ENCODE data around the gene COL15A1.

The COL15A1 gene

DNA sequence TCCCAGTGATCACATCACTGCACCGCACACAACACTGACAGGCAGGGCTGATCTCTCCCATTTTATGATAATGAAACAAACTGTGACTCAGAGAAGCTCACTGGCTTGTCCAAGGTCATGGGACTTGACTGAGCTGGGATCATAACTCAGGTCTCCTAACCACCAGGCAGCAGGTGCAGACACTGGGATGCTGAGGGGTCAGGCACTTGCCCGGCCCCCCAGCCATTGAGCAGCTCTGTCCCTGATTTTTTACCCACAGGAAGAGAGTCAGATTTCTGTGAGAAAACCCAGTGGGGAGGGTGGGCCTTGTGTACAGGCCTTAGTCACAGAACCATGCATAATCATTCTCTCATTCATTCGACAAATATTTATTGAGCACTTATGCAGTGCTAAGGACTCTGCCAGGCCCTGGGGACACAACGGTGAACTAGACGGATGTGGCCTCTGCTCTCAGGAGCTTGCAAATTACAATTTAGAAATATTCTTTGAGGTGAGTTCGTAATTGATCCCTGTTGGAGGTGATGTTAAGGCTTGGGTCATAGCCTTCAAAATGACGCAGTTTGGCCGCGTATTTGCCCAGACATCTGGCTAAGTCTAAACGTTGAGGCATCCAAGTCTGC is 106.7 kb downstream of the COL15A1 start:
- no peak overlapping the region for H2AFZ ChIP-seq (ENCODE audit: low read depth, low read length)
- H3K36me3 ChIP-seq (ENCODE audit: insufficient read depth, low read length), result no peaks in the 10 kb centered on the region
- no peaks in the 10 kb centered on the region for H3K9me3 ChIP-seq (ENCODE audit: low read length)
- H3K27me3 ChIP-seq (ENCODE audit: insufficient read depth, low read length), result peaks cover 5% of the 10 kb centered on the region
- H3K4me1 ChIP-seq (ENCODE audit: insufficient read depth, low read length), result no peaks in the 10 kb centered on the region
- no peak overlapping the region for H3K4me3 ChIP-seq (ENCODE audit: low read length)

DNA sequence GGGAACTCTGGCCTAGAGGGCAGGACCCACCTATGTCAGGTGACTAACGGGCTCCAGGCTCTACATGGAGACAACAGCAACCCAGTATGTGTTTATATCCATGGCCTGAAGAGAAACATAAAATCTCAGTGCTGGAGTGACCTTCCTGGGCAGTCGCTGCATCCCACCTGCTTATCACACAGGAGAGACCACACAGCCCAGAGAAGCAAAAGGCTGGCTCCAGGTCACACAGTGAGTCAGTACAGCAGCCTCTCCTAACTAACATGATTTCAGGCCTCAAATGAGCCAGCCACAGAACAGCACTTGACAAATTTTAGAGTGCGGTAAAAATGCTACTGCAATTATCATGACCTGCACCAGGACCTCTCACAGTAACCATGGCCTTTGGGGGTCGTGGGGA is 107.2 kb downstream of the COL15A1 start:
- Histone ChIP-seq H3K27me3 (ENCODE audit: insufficient read depth, low read length) (peaks cover 5% of the 10 kb centered on the region), H3K4me1 (ENCODE audit: insufficient read depth, low read length) (no peaks in the 10 kb centered on the region), H3K36me3 (ENCODE audit: insufficient read depth, low read length) (no peaks in the 10 kb centered on the region), H3K9me3 (ENCODE audit: low read length) (no peaks in the 10 kb centered on the region), H3K4me3 (ENCODE audit: low read length) (no peak overlapping the region), H2AFZ (ENCODE audit: low read depth, low read length) (no peak overlapping the region)

DNA sequence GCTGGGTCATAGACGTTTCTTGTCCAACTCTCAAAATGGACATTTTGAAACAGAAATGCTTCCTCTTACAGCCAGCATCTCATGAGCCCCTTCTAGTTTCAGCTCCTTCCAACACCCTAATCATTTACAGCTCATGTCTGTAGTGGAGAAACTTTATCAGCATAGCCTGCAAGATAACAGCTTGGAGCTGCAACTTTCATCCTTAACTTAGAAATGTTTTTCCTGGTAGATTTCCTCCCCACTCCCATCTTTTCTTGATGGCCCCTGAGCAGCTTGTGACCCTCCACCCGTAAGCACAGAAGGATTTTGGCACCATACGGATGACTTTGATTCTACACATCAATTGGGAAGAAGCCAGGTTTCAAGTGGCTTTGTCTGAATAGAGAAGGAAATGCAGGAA is 107.7 kb downstream of the COL15A1 start:
- no peaks in the 10 kb centered on the region for H3K36me3 ChIP-seq (ENCODE audit: insufficient read depth, low read length)
- H3K9me3 ChIP-seq (ENCODE audit: low read length), result no peaks in the 10 kb centered on the region
- H3K4me3 ChIP-seq (ENCODE audit: low read length), result no peak overlapping the region
- H3K4me1 ChIP-seq (ENCODE audit: insufficient read depth, low read length), result no peaks in the 10 kb centered on the region
- H3K27me3 ChIP-seq (ENCODE audit: insufficient read depth, low read length), result peaks cover 5% of the 10 kb centered on the region
- no peak overlapping the region for H2AFZ ChIP-seq (ENCODE audit: low read depth, low read length)

DNA sequence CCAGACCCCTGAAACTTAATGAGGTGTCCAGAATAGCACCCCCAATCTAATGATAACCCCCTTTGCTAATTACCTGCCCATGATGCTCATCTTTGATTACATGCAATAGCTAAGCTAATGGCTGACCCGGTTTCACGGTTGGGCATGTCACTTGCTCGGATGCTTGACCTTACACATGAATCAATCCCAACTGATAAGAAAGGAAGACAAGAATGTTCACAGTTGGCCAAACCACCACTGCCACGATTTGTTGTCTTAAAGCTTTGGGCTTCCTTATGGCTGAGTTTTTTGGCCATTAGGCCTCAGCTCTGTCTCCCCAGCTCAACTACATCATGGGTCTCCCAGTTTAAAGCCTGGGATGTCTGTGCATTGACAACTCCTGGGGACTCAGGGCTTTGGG is 108.1 kb downstream of the COL15A1 start:
- Histone ChIP-seq H3K9me3 (ENCODE audit: low read length) (no peaks in the 10 kb centered on the region), H3K27me3 (ENCODE audit: insufficient read depth, low read length) (peaks cover 2% of the 10 kb centered on the region), H3K36me3 (ENCODE audit: insufficient read depth, low read length) (no peaks in the 10 kb centered on the region), H3K4me1 (ENCODE audit: insufficient read depth, low read length) (no peaks in the 10 kb centered on the region), H3K4me3 (ENCODE audit: low read length) (no peak overlapping the region), H2AFZ (ENCODE audit: low read depth, low read length) (no peak overlapping the region)

DNA sequence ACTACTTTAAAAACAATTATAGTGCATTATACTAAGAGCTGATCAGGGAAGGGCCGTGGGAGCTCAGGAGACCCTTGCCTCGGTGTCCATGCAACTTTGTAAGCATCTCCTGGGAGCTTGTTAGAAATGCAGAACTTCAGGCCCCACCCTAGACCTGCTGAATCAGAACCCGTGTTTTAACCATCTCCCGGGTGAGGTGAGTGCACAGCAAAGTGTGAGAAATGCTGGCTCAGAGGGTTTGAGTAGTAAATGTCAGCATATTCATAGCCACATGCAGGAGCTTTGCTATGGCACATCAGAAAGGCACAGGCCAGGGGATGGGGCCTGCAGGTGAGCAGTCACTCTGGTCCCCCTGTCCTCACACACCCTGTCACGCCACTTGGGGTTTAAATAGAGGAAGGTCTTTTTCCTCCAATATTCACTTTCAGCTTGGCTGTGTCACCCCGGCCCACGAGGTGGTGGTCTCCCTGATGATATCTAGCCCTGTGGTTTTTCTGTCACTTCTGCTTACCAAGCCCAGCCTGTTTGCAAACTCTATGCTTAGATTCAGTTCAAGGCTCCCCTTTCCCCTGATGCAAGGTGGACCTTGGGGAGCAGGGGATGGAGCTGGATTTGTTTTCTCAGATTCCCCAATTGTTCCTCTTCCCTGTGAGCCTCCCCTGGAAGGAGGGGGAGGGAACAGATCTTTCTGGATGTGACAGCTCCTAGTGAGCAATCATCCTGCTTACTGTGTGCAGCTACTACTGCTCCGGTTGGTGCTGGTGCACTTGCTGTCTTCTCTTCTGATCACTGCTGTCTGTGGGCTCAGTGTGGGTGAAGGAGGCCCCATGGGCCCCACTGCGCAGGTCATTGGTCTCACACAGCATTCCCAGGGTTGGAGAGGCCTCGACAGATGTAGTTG is 109.4 kb downstream of the COL15A1 start:
- Histone ChIP-seq H3K4me1 (ENCODE audit: insufficient read depth, low read length) (no peaks in the 10 kb centered on the region), H3K4me3 (ENCODE audit: low read length) (no peak overlapping the region), H3K36me3 (ENCODE audit: insufficient read depth, low read length) (no peaks in the 10 kb centered on the region), H2AFZ (ENCODE audit: low read depth, low read length) (no peak overlapping the region), H3K27me3 (ENCODE audit: insufficient read depth, low read length) (no peaks in the 10 kb centered on the region), H3K9me3 (ENCODE audit: low read length) (no peaks in the 10 kb centered on the region)

DNA sequence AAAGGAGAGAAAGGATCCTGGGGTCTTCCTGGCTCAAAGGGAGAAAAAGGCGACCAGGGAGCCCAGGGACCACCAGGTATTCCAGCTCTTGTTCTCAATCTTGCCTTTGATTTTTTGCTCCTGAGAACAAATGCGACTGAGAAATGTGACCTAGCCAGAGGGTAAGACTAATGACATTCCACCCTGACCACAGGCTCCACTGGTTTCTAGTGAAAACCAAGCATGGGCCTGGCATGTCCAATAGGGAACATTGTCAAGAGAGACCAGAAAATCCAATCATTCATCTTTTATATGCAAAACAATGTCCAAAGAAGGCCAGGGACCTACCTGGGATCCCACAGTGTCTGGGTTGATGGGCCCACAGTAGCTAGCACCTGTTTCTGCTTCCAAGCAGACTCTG is 110.9 kb downstream of the COL15A1 start:
- Histone ChIP-seq H3K4me3 (ENCODE audit: low read length) (no peak overlapping the region), H2AFZ (ENCODE audit: low read depth, low read length) (no peak overlapping the region), H3K36me3 (ENCODE audit: insufficient read depth, low read length) (no peaks in the 10 kb centered on the region), H3K27me3 (ENCODE audit: insufficient read depth, low read length) (no peaks in the 10 kb centered on the region), H3K4me1 (ENCODE audit: insufficient read depth, low read length) (no peaks in the 10 kb centered on the region), H3K9me3 (ENCODE audit: low read length) (no peaks in the 10 kb centered on the region)

DNA sequence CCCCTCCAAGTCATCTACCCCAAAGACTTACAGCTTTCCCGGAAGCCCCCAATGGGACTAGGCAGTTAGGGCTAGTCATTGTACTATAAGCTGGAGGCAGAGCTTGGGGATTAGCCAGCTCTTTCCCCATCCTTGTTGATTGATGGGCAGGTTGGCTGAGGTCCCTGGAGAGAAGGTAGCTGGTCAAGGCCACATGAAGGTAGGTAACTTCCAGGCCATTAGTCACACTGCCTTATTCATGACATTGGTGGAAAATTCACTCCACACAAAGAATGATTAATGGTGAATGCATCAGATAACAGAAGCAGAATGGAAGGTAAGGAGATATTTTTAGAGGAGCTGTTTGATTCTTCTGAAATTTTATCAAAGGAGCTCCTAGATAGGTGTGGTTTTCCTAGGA is 111.7 kb downstream of the COL15A1 start:
- Histone ChIP-seq H2AFZ (ENCODE audit: low read depth, low read length) (no peak overlapping the region), H3K4me1 (ENCODE audit: insufficient read depth, low read length) (no peaks in the 10 kb centered on the region), H3K27me3 (ENCODE audit: insufficient read depth, low read length) (no peaks in the 10 kb centered on the region)

DNA sequence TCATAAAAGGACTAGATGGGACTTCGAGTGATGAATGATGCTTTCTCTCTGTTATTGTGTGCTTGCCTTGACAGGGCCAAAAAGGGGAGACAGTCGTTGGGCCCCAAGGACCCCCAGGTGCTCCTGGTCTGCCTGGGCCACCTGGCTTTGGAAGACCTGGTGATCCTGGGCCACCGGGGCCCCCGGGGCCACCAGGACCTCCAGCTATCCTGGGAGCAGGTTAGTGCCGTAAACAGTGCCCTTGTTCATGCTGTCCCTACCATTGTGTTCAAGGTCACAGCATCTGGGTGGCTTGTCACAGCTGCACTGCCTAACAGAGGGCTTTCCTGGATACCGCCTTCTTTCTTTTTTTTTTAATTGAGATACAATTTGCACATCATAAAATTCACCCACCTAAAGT is 112.5 kb downstream of the COL15A1 start:
- no peaks in the 10 kb centered on the region for H3K9me3 ChIP-seq (ENCODE audit: low read length)
- H3K27me3 ChIP-seq (ENCODE audit: insufficient read depth, low read length), result no peaks in the 10 kb centered on the region
- no peak overlapping the region for H3K4me3 ChIP-seq (ENCODE audit: low read length)
- H2AFZ ChIP-seq (ENCODE audit: low read depth, low read length), result no peak overlapping the region
- H3K36me3 ChIP-seq (ENCODE audit: insufficient read depth, low read length), result no peaks in the 10 kb centered on the region
- H3K4me1 ChIP-seq (ENCODE audit: insufficient read depth, low read length), result no peaks in the 10 kb centered on the region

More for the DNA sequence above, 111.7 kb downstream of the COL15A1 start:
- no peaks in the 10 kb centered on the region for H3K36me3 ChIP-seq (ENCODE audit: insufficient read depth, low read length)
- H3K9me3 ChIP-seq (ENCODE audit: low read length), result no peaks in the 10 kb centered on the region
- no peak overlapping the region for H3K4me3 ChIP-seq (ENCODE audit: low read length)

DNA sequence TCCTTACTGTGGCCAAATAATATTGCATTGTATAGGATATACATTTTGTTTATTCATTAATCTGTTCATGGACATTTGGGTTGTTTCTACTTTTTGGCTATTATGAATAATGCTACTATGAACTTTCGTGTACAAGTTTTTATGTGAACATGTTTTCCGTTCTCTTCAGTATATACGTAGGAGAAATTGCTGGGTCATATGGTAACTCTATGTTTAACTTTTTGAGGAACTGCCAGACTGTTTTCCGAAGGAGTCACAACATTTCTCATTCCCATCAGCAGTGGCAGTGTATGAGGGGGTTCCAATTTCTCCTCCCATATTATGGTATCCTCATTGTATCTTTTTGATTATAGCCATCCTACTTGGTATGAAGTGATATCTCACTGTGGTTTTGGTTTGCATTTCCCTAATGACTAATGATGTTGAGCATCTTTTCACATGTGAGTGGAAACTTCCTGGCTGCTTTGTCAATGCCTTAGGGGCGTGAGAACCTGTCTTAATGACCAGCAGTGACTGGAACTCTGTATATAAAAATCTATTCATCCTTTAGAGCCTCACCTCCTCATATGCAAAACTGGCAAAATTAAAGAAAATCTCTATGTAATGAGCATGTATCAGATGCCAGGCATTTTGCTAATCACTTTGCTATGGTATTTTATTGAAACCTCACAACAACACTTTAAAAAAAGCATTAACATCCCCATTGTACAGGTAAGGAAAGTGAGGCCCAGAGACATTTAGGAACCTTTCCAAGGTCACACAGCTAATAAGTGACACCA is 113.4 kb downstream of the COL15A1 start:
- Histone ChIP-seq H2AFZ (ENCODE audit: low read depth, low read length) (no peak overlapping the region), H3K36me3 (ENCODE audit: insufficient read depth, low read length) (no peaks in the 10 kb centered on the region), H3K4me3 (ENCODE audit: low read length) (no peak overlapping the region), H3K4me1 (ENCODE audit: insufficient read depth, low read length) (no peaks in the 10 kb centered on the region), H3K9me3 (ENCODE audit: low read length) (no peaks in the 10 kb centered on the region), H3K27me3 (ENCODE audit: insufficient read depth, low read length) (no peaks in the 10 kb centered on the region)

DNA sequence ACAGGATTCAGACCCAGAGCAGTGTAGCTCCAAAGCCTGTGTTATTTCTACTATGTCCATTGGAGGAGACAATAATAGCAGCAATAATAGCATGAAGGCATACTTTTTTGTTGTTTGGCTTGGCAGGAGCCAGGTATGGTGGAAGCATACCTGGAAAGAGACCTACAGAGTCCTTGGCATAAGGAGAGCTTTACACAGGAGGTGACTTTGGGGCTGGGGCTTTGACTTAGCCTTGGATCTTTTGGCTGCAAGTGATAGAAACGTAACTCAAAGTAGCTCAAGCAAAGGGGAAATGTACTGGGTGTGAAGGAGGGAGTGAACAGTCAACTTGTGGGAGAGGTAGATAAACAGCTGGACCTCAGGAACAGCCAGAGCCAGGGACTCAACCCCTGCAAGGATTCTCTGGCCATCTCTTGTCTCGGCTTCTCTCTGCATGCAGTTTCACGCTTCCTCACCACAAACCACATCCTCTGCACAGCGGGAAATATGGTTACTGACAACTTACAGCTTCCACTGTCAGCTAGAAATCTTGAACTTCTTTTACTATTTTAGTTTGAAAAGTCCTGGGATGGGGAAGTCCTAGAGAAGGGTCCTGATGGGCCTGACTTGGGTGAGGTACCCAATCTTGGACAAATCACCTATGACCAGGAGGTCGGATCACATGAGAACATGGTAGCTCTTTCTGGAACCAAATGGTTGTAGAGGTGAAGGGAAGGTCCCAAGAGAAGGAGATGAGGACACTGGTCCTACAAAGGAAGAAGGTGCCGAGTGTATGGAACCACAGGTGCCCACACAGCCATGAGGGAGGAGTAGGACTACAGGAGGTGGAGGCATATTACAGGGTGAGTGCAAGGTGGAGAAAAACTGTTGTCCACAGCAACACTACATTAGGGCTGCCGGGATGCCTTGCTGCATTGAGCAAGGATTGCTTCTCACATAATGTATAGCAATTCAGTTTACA is 114.2 kb downstream of the COL15A1 start:
- H3K36me3 ChIP-seq (ENCODE audit: insufficient read depth, low read length), result no peaks in the 10 kb centered on the region
- no peaks in the 10 kb centered on the region for H3K4me1 ChIP-seq (ENCODE audit: insufficient read depth, low read length)
- no peak overlapping the region for H3K4me3 ChIP-seq (ENCODE audit: low read length)
- H3K9me3 ChIP-seq (ENCODE audit: low read length), result no peaks in the 10 kb centered on the region
- no peaks in the 10 kb centered on the region for H3K27me3 ChIP-seq (ENCODE audit: insufficient read depth, low read length)
- H2AFZ ChIP-seq (ENCODE audit: low read depth, low read length), result no peak overlapping the region

DNA sequence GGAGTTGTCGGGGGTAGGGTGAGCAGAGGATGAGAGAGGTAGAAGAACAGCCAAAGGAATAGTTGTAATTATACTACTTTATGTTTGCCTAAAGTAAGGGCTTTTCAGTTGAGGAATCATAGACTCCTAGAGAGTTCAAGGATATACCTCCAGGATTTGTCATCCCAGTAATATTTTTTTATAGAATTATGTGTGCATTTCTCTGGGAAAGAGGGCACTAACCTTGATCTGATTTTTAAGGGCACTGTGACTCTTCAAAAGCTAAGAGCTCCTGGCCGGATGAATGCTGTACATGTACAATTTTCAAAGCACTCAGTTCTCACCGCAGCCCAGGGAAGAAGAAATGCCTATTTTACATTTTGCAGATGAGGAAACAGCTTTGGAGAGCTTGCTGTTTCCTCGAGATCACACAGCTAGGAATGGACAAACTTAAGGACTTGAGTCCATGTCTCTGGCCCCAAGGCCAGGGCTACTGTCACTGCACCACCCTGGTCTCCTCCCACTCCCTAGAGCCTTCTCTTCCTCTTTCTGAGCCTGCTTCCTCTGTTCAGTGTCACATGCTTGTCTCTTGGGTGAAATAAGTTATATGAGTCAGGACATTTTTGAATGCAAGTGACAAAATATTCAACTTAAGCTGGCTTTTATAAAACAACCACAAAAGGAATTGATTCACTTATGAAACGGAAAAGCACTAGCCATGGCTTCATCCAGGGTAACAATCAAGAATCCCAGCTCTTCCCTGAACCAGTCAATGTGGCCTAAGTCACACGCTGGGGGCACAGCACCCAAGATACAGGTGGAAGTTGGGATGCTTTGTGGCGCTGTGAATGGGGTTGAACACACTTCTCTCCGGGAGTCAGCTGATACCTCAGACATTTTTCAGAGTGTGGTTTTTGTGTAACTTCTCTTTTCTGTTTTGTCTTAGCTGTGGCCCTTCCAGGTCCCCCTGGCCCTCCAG is 115.5 kb downstream of the COL15A1 start:
- Histone ChIP-seq H2AFZ (ENCODE audit: low read depth, low read length) (no peak overlapping the region), H3K4me3 (ENCODE audit: low read length) (no peak overlapping the region), H3K9me3 (ENCODE audit: low read length) (no peaks in the 10 kb centered on the region), H3K4me1 (ENCODE audit: insufficient read depth, low read length) (no peaks in the 10 kb centered on the region), H3K27me3 (ENCODE audit: insufficient read depth, low read length) (peaks cover 5% of the 10 kb centered on the region), H3K36me3 (ENCODE audit: insufficient read depth, low read length) (no peaks in the 10 kb centered on the region)
